ENCODE measurements around the gene HSD17B8. TPM values are rescaled to one million over a fixed set of nuclear protein-coding genes. Genes with fewer than 3 reads are reported as not detected.

Gene HSD17B8
- total RNA-seq, 1 experiment from 2014 or later, result 7.4 TPM

DNA sequence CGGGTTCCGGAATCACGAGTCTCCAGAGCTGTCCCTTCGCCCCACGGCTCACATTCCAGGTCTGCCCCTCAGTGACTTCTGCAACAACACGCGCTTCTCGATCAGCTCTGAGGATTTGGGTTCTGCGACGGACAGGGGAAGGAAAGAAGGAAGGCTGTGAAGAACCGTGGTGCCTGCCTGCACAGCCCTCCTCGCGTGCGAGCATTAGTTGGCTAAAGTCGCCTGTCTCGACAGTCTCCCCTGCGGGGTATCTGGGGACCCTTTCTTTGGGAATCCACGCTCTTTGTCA is 44.1 kb downstream of the HSD17B8 start:
- in situ Hi-C loops (cut with HindIII; ENCODE audit: low pct_unique_long_range_greater_than_20kb, low sequenced_read_pairs) (no loop called here), intact Hi-C loops (cut with micrococcal nuclease; ENCODE audit: unreplicated experiment) (loop anchor here (2.0 to 10.0 kb wide), 2 partner anchors 130 to 234 kb away; no protein-coding TSS in a partner anchor)
- ATAC-seq (peak; percentile 39), DNase-seq (ENCODE audit: low read depth, low spot score) (no peak)
- peak overlapping the region; percentile 90 for H3K27ac ChIP-seq (ENCODE audit: low read length)
- peak overlapping the region; percentile 67 to 82 for H3K4me3 ChIP-seq (ENCODE audit: low read depth in 2 of 2, low read length in 2 of 2)
- H3K9me3 ChIP-seq (ENCODE audit: control insufficient read depth, insufficient read depth, low read depth, low read length), result no peaks in the 10 kb centered on the region
- peaks cover 14% of the 10 kb centered on the region for H3K4me1 ChIP-seq (ENCODE audit: control insufficient read depth, insufficient read depth, low read length)
- POLR2A ChIA-PET, result interaction anchor here (0.6 kb wide), 1 partner anchor 23 kb away, joined by 3 read pairs; the partner anchor contains the start of gene VPS52
- CTCF ChIA-PET, result interaction anchor here (0.8 to 1.9 kb wide), 6 partner anchors 12 to 264 kb away, joined by 3 to 9 read pairs (median 4); no protein-coding TSS in a partner anchor
- H3K36me3 ChIP-seq (ENCODE audit: control insufficient read depth, insufficient read depth, low read length), result peaks cover 4% of the 10 kb centered on the region; the same call in 1 of the 2 replicates
- TF ChIP-seq SIN3A (IDR thresholded peaks at IDR 0.05; ENCODE audit: borderline replicate concordance, insufficient read depth, low read depth, low read length) (no peak), CTCF (IDR thresholded peaks at IDR 0.05) (peak; percentile 73)
- no peaks in the 10 kb centered on the region for H3K27me3 ChIP-seq (ENCODE audit: control insufficient read depth, insufficient read depth, low read length)
- BruUV-seq (replicated peaks), result no TSS peak

DNA sequence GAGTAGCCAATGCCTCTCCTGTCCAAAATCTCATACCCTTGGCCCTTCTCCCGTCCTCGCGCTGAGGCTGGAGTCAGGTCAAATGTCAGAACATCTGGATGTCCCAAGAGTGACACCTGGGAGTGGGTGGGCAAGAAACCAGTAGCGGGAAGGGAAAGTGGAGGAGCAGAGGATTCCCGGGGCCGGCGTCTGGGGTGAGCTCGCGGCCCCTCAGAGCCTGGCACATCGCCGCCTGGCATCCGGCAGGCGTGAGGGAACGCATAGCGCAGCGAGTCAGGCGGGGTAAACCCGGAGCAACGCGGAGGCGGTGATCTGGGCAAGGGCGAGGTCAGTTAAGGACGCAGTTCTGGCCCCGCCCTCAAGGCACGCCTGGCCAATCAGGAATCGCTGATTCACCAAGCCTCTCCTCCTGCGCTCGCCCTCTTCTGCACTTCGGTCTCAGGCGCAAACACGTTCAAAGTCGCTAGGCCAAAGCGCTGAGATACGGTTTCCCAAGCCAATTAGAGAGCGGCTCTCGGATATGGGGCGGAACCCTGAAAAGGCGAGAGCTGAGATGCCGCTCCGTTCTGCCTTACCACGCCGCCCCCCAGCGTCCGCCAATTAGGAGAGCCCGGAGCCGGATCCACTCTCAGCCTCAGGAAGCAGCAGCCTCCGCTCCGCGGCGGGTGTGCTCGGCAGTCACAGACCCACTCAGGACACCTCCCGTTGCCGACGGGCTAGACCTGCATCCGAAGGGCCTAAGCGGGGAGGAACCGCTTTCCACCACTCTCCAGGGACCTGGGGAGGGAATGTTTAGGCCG is 44.7 kb downstream of the HSD17B8 start:
- H3K27ac ChIP-seq (ENCODE audit: low read length), result peak overlapping the region; percentile 98
- ATAC-seq, result peak; percentile 93
- H3K36me3 ChIP-seq (ENCODE audit: control insufficient read depth, insufficient read depth, low read length), result peaks cover 4% of the 10 kb centered on the region; the same call in 1 of the 2 replicates
- BruUV-seq (replicated peaks), result no TSS peak
- CTCF ChIA-PET, result interaction anchor here (1.1 to 1.9 kb wide), 4 partner anchors 13 to 100 kb away, joined by 3 to 9 read pairs (median 4); no protein-coding TSS in a partner anchor
- H3K4me3 ChIP-seq (ENCODE audit: low read depth in 2 of 2, low read length in 2 of 2), result peak overlapping the region; percentile 67 to 82
- H3K27me3 ChIP-seq (ENCODE audit: control insufficient read depth, insufficient read depth, low read length), result no peaks in the 10 kb centered on the region
- H3K4me1 ChIP-seq (ENCODE audit: control insufficient read depth, insufficient read depth, low read length), result peaks cover 14% of the 10 kb centered on the region
- in situ Hi-C loops (cut with HindIII; ENCODE audit: low pct_unique_long_range_greater_than_20kb, low sequenced_read_pairs) (no loop called here), intact Hi-C loops (cut with micrococcal nuclease; ENCODE audit: unreplicated experiment) (loop anchor here (2.0 to 10.0 kb wide), 2 partner anchors 130 to 234 kb away; no protein-coding TSS in a partner anchor)
- POLR2A ChIA-PET, result interaction anchor here (0.6 to 1.0 kb wide), 2 partner anchors 11 to 17 kb away, joined by 3 to 8 read pairs; no protein-coding TSS in a partner anchor
- 0 out of 2 replicates have a peak, but pooled peaks have one; percentile 69 for TF ChIP-seq SIN3A (IDR thresholded peaks at IDR 0.05; ENCODE audit: borderline replicate concordance, insufficient read depth, low read depth, low read length)
- no peak for TF ChIP-seq REST (IDR thresholded peaks at IDR 0.05; ENCODE audit: insufficient read depth in 1 of 2, low read depth in 2 of 2, low read length in 1 of 2)
- no peak for TF ChIP-seq CTCF (IDR thresholded peaks at IDR 0.05)
- TF ChIP-seq POLR2AphosphoS5 (IDR thresholded peaks at IDR 0.05; ENCODE audit: low read depth, low read length), result peak; percentile 91
- peak; percentile 70; the same call in 1 of the 2 replicates for TF ChIP-seq TCF7L2 (IDR thresholded peaks at IDR 0.05; ENCODE audit: low read depth, low read length)
- H3K9me3 ChIP-seq (ENCODE audit: control insufficient read depth, insufficient read depth, low read depth, low read length), result no peaks in the 10 kb centered on the region
- DNase-seq (ENCODE audit: low read depth, low spot score), result peak; percentile 97
